Motor neuron (in vitro differentiated cells): ENCODE measurements around the gene SAA4. TPM values are rescaled to one million over a fixed set of nuclear protein-coding genes. Genes with fewer than 3 reads are reported as not detected.
"Not testable (repeated sequence)": the region's sequence is repeated elsewhere in the genome, so short reads cannot be mapped to it uniquely, and the experiment has no call there.

Source experiments
- ATAC-seq, 8 experiments: fragments of 200-7000 bp; cut with Tn5 transposase; replicated peaks in 6 of 8; 2 replicates each; pipeline ENCODE4 v1.8.0; 2021; ENCODE audit warnings: mild to moderate bottlenecking in 8 of 8, moderate library complexity in 8 of 8
- H3K27ac ChIP-seq, 2 donors: fragments of 250-450 bp; sonication (Bioruptor Pico); 2 replicates each; pipeline ENCODE4 v1.9.0; 2021; ENCODE audit warnings: antibody characterized with exemption in 2 of 2, mild to moderate bottlenecking in 2 of 2, moderate library complexity in 1 of 2
- H3K4me1 ChIP-seq, 2 donors: fragments of 250-450 bp; sonication (Bioruptor Pico); replicated peaks in 1 of 2; 2 replicates each; pipeline ENCODE4 v1.6.1; 2021; ENCODE audit warnings: antibody characterized with exemption in 2 of 2, mild to moderate bottlenecking in 2 of 2, moderate library complexity in 1 of 2
- H3K4me3 ChIP-seq, 5 donors: fragments of 250-450 bp; sonication (Bioruptor Pico); 2 replicates each; pipeline ENCODE4 v1.9.0; 2021; ENCODE audit warnings: antibody characterized with exemption in 5 of 5, mild to moderate bottlenecking in 5 of 5, moderate library complexity in 4 of 5
- WGBS, 10 experiments: fragments of 450-650 bp; shearing (Covaris generic); methylation state at CpG; one replicate each; pipeline ENCODE4 v1.0.0; 2022; 5-methylcytosine and 5-hydroxymethylcytosine counted together
- in situ Hi-C, 9 experiments: fragments of 400-800 bp; cut with MboI; loops; one replicate each; pipeline ENCODE4 v1.15.0; 2021; ENCODE audit warnings: low sequenced_read_pairs in 9 of 9, low pct_unique_long_range_greater_than_20kb in 2 of 9; ENCODE audit not compliant: unreplicated experiment in 9 of 9
- total RNA-seq, 8 experiments: library from RNA; unstranded; fragments of 300-600 nt; gene quantifications; 2 replicates each; pipeline versions ENCODE4 v1.2.3 to v1.2.4, GENCODE V29; 2022

SAA4 gene
- total RNA-seq, 8 experiments from 2014 or later, result not detected

DNA sequence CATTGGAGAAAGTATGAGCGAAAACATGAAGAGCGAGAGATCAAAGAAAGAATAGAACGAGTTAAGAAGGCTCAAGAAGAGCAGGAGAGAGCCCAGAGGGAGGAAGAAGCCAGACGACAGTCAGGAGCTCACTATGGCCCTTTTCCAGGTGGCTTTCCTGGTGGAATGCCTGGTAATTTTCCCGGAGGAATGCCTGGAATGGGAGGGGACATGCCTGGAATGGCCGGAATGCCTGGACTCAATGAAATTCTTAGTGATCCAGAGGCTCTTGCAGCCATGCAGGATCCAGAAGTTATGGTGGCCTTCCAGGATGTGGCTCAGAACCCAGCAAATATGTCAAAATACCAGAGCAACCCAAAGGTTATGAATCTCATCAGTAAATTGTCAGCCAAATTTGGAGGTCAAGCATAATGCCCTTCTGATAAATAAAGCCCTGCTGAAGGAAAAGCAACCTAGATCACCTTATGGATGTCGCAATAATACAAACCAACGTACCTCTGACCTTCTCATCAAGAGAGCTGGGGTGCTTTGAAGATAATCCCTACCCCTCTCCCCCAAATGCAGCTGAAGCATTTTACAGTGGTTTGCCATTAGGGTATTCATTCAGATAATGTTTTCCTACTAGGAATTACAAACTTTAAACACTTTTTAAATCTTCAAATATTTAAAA, 26.2 kb upstream of the SAA4 start:
- WGBS, 10 experiments, result 62 to 85% (median 76%) methylated on average over 3 to 5 of the region's 8 CpGs; no CpG with 5 or more reads in 6 of the 10 experiments
- H3K4me3 ChIP-seq, H3K27ac ChIP-seq, in situ Hi-C loops, H3K4me1 ChIP-seq, ATAC-seq: not testable (repeated sequence)

GRCh38 chr11:18261721-18262120, 25.1 kb upstream of the SAA4 start:
- 75 to 100% (median 94%) methylated on average over 1 to 11 of the region's 14 CpGs; no CpG with 5 or more reads in 4 of the 10 experiments for WGBS, 10 experiments
- Histone ChIP-seq H3K27ac (no peak overlapping the region), H3K4me3 (no peak overlapping the region), H3K4me1 (no peaks in the 10 kb centered on the region)
- in situ Hi-C loops, result no loop called here
- ATAC-seq, result no peak

DNA sequence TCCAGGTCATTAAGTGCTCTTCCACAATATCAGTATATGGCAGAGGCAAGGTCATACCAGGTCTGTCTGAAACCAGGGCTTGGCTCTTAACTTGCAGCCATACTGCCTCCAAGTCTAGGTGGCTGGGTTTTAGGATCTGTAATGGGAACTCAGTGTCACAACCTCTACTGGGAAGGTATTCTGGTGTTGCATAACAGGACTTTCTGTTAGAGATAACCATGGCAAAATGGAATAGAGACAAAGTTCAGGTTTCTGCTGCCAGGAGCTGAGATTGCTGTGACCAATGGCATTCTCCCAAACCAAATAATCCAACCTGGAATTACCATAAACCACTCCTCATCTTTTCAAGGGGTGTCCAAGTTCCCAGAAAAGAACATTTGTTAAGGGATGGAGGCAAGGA, 22.7 kb upstream of the SAA4 start:
- H3K4me1 ChIP-seq, result no peaks in the 10 kb centered on the region
- no peak overlapping the region for H3K4me3 ChIP-seq
- no peak overlapping the region for H3K27ac ChIP-seq
- ATAC-seq, result no peak
- in situ Hi-C loops, result no loop called here

- Histone ChIP-seq H3K4me1 (no peaks in the 10 kb centered on the region), H3K27ac (no peak overlapping the region), H3K4me3 (no peak overlapping the region)
- in situ Hi-C loops, result no loop called here
- 0 to 60% (median 30%) methylated on average over 1 to 2 of the region's 2 CpGs; no CpG with 5 or more reads in 5 of the 10 experiments for WGBS, 10 experiments
- ATAC-seq, result no peak
These were observed 18.3 kb upstream of the SAA4 start for GRCh38 chr11:18254781-18255361.

DNA sequence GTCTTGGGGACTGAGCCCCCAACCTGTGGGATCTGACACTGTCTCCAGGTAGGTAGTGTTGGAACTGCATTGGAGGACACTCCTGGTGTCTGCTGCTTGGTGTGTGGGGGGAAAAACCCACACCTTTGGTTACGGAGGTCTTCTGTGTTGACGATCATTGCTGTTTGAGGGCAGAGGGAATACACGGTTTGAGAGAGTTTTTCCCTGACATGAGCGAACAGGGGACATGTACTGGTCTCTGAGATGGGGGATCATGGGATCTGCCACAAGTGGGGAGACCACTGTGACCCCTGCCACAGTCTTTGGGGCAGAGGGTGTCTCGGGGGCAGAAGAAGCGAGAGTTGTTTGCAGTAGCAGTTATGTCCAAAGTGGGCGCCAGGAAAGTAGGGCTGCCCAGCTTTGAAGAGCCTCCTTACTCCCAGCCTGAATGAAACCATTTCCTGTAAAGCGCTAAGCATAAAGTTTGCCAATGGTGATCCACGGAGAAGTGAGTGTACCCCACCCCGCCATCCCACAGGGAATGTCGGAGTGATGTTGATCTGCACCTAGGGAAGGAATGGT, 17.3 kb upstream of the SAA4 start:
- in situ Hi-C loops, result no loop called here
- H3K4me1 ChIP-seq, result no peaks in the 10 kb centered on the region
- WGBS, 10 experiments, result 47 to 93% (median 68%) methylated on average over 1 to 7 of the region's 11 CpGs; no CpG with 5 or more reads in 3 of the 10 experiments
- no peak overlapping the region for H3K4me3 ChIP-seq
- ATAC-seq, result no peak
- H3K27ac ChIP-seq, result no peak overlapping the region

DNA sequence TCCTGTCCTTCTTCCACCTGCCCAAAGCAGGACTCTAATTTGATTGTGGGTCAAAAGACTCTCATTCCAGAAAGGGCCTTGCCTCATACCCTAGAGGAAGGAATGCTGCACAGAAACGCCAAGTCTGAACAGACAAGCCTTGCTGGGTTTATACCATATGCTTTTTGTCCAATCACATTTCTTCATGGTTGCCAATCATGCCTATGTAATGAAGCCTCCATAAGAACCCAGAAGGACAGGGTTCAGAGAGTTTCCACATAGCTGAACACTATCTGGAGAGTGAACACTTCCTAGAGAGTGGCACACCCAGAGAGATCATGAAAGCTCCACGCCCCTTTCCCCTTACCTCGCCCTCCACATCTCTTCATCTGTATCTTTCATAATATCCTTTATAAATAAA, 16.6 kb upstream of the SAA4 start:
- H3K4me3 ChIP-seq, result no peak overlapping the region
- in situ Hi-C loops, result no loop called here
- 40 to 100% (median 82%) methylated on average over 1 to 3 of the region's 3 CpGs; no CpG with 5 or more reads in 4 of the 10 experiments for WGBS, 10 experiments
- no peak overlapping the region for H3K27ac ChIP-seq
- H3K4me1 ChIP-seq, result no peaks in the 10 kb centered on the region
- peak in 2 of 8 experiments; percentile 16 to 90 for ATAC-seq

GRCh38 chr11:18248561-18248960, 12.0 kb upstream of the SAA4 start, which contains the start of gene SAA2:
TSS of gene SAA2 (minus strand) at chr11:18248668. CDS start at chr11:18248011, 657 bp downstream.
- H3K27ac ChIP-seq, result no peak within 1 kb of the TSS
- no peak for ATAC-seq

GRCh38 chr11:18247191-18247581, 10.6 kb upstream of the SAA4 start:
- H3K27ac ChIP-seq, H3K4me3 ChIP-seq, in situ Hi-C loops, H3K4me1 ChIP-seq: not testable (repeated sequence)
- no CpG with 5 or more reads among the region's 6 CpGs for WGBS, 10 experiments
- ATAC-seq, result peak in 2 of 8 experiments; percentile 23 to 54

More at GRCh38 chr11:18248561-18248960, 12.0 kb upstream of the SAA4 start, which contains the start of gene SAA2:
- in situ Hi-C loops, result no loop called here
- Histone ChIP-seq H3K4me1 (no peaks in the 10 kb centered on the region), H3K4me3 (no peak within 1 kb of the TSS)
- 53 to 87% methylated on average over 2 to 3 of the region's 5 CpGs; no CpG with 5 or more reads in 8 of the 10 experiments for WGBS, 10 experiments

DNA sequence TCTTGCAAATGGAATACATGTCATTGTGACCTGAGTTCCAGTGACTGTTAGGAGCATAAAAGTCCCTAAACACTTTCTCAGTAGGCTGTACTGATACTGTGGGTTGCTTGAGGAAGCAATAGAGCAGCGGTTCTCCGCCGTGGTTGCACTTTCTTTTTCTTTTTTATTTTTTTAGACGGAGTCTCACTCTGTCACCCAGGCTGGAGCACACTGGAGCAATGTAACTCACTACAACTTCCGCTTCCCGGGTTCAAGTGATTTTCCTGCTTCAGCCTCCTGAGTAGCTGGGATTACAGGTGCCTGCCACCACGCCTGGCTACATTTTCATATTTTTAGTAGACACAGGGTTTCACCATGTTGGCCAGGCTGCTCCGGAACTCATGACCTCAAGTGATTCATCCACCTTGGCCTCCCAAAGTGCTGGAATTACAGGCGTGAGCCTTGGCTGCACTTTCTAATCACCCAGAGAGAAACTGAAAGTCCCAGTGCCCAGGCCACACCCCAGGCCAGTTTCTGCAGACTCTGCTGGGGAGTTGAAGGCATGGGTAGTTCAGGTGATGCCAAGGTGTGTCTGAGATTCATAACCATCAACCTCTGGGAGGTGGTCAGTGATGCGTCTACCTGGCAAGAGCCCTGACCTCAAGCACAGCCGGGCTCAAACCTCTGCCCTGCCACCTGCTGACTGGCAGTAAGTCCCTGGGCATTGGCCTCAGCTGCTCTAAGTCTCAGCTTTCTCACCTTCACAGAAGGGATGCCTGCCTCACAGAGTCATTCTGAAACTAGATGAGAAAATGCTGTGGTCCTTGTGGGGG, 10.0 kb upstream of the SAA4 start:
- in situ Hi-C loops, H3K4me1 ChIP-seq, H3K27ac ChIP-seq, H3K4me3 ChIP-seq: not testable (repeated sequence)
- ATAC-seq, result peak in 2 of 8 experiments; percentile 54 to 63
- 80 to 93% (median 85%) methylated on average over 2 to 4 of the region's 11 CpGs; no CpG with 5 or more reads in 5 of the 10 experiments for WGBS, 10 experiments

DNA sequence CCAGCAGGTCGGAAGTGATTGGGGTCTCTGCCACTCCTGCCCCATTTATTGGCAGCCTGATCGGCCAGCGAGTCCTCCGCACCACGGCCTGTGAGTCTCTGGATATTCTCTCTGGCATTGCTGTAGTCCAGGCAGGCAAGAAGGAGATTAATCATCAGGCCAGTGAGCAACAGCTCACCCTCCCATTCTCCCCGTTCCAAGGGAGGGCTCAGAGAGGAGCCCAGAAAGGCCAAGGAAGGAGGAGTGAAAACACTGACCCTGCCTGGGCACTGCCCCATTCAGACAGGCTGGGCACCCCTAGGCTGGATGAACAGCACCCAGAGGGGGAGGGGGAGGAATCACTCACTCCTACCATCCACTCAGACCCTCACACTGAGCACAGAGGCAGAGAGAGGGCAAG, 8.8 kb upstream of the SAA4 start:
- peak in 2 of 8 experiments; percentile 21 to 29 for ATAC-seq
- H3K27ac ChIP-seq, result no peak overlapping the region
- no peaks in the 10 kb centered on the region for H3K4me1 ChIP-seq
- no peak overlapping the region for H3K4me3 ChIP-seq
- WGBS, 10 experiments, result 85% methylated on average over 5 of the region's 6 CpGs; no CpG with 5 or more reads in 9 of the 10 experiments
- in situ Hi-C loops, result no loop called here

- 0 to 11% (median 0%) methylated on average over 1 of the region's 1 CpG; no CpG with 5 or more reads in 4 of the 10 experiments for WGBS, 10 experiments
These were observed 7.3 kb upstream of the SAA4 start for GRCh38 chr11:18243783-18244362.

GRCh38 chr11:18239655-18240054, 3.1 kb upstream of the SAA4 start:
- H3K4me1 ChIP-seq, result no peaks in the 10 kb centered on the region
- H3K27ac ChIP-seq, result no peak overlapping the region
- no peak overlapping the region for H3K4me3 ChIP-seq
- ATAC-seq, result no peak
- in situ Hi-C loops, result no loop called here
- WGBS, 10 experiments, result 0 to 100% (median 85%) methylated on average over 1 of the region's 1 CpG

More at GRCh38 chr11:18243783-18244362, 7.3 kb upstream of the SAA4 start:
- Histone ChIP-seq H3K4me1 (no peaks in the 10 kb centered on the region), H3K27ac (no peak overlapping the region), H3K4me3 (no peak overlapping the region)
- peak in 3 of 8 experiments; percentile 61 to 85 (median 71) for ATAC-seq
- in situ Hi-C loops, result no loop called here
